ENCODE data around the gene PLCB1.

GRCh38 chr20:8225658-8226057, 93.6 kb downstream of the PLCB1 start:
- TF ChIP-seq NR2C2 (CRISPR knock-in tag; IDR thresholded peaks at IDR 0.05) (no peak), ESRRA (CRISPR knock-in tag; IDR thresholded peaks at IDR 0.05; ENCODE audit: borderline replicate concordance) (no peak), USF2 (CRISPR knock-in tag; IDR thresholded peaks at IDR 0.05) (no peak), SP1 (CRISPR knock-in tag; conservative IDR thresholded peaks at IDR 0.05) (no peak), NFE2L1 (CRISPR knock-in tag; IDR thresholded peaks at IDR 0.05) (no peak), ZNF396 (CRISPR knock-in tag; IDR thresholded peaks at IDR 0.05; ENCODE audit: borderline replicate concordance) (no peak), ATF1 (CRISPR knock-in tag; IDR thresholded peaks at IDR 0.05) (no peak), ZBTB43 (CRISPR knock-in tag; IDR thresholded peaks at IDR 0.05) (no peak), ZNF232 (CRISPR knock-in tag; IDR thresholded peaks at IDR 0.05) (no peak), ZNF671 (CRISPR knock-in tag; IDR thresholded peaks at IDR 0.05) (no peak), ATF3 (CRISPR knock-in tag; conservative IDR thresholded peaks at IDR 0.05) (no peak), TEAD4 (CRISPR knock-in tag; IDR thresholded peaks at IDR 0.05) (no peak)
- TF ChIP-seq, protein P1, sequence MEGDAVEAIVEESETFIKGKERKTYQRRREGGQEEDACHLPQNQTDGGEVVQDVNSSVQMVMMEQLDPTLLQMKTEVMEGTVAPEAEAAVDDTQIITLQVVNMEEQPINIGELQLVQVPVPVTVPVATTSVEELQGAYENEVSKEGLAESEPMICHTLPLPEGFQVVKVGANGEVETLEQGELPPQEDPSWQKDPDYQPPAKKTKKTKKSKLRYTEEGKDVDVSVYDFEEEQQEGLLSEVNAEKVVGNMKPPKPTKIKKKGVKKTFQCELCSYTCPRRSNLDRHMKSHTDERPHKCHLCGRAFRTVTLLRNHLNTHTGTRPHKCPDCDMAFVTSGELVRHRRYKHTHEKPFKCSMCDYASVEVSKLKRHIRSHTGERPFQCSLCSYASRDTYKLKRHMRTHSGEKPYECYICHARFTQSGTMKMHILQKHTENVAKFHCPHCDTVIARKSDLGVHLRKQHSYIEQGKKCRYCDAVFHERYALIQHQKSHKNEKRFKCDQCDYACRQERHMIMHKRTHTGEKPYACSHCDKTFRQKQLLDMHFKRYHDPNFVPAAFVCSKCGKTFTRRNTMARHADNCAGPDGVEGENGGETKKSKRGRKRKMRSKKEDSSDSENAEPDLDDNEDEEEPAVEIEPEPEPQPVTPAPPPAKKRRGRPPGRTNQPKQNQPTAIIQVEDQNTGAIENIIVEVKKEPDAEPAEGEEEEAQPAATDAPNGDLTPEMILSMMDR (IDR thresholded peaks at IDR 0.05), result no peak

Measured in WTC11 (cell line).